H1 (cell line): ENCODE measurements around the gene ANAPC2. TPM values are rescaled to one million over a fixed set of nuclear protein-coding genes. Genes with fewer than 3 reads are reported as not detected.

Experiments used
- BRCA1 ChIP-seq: IDR thresholded peaks from 2 replicates; pipeline ENCODE4 v1.6.1; 2012; ENCODE audit warnings: low read depth, low read length, improper control_type of control experiment
- GABPA ChIP-seq: IDR thresholded peaks from 2 replicates; pipeline ENCODE4 v1.6.1; 2011; ENCODE audit warnings: mild to moderate bottlenecking, low read length, moderate library complexity, borderline replicate concordance; ENCODE audit not compliant: insufficient read depth
- SAP30 ChIP-seq: fragments of 300-600 bp; sonication (generic); IDR thresholded peaks from 2 replicates; pipeline ENCODE4 v1.7.1; 2012; ENCODE audit warnings: low read length, moderate library complexity, mild to moderate bottlenecking, inconsistent platforms; ENCODE audit not compliant: insufficient read depth, insufficient replicate concordance
- SIRT6 ChIP-seq: IDR thresholded peaks from one replicate; pipeline ENCODE4 v1.7.1; 2012; ENCODE audit warnings: low read length, inconsistent platforms
- SRF ChIP-seq: IDR thresholded peaks from 2 replicates; pipeline ENCODE4 v1.6.1; 2011; ENCODE audit warnings: mild to moderate bottlenecking, low read depth, low read length, moderate library complexity
- SUZ12 ChIP-seq: fragments of 200-600 bp; sonication (generic); IDR thresholded peaks from 2 replicates; pipeline ENCODE4 v1.6.1; 2012; ENCODE audit warnings: mild to moderate bottlenecking, inconsistent platforms, low read length, moderate library complexity, mixed read lengths
- TAF7 ChIP-seq: optimal IDR thresholded peaks from 2 replicates; pipeline ENCODE3; 2011; ENCODE audit warnings: low read depth, mild to moderate bottlenecking, inconsistent platforms, low read length, moderate library complexity, borderline replicate concordance
- polyA plus RNA-seq, 7 experiments: library from polyadenylated mRNA; depleted of rRNA in 3 of 7; stranded (reverse) in 5 of 7; unstranded in 2 of 7; fragments of >200 nt in 5 of 7; fragments of 200-250 nt in 2 of 7; gene quantifications; 1 replicate in 5 of 7; 2 replicates in 1 of 7; 4 replicates in 1 of 7; pipeline versions ENCODE4 v1.2.1 to v1.2.3, GENCODE V29; 2011 to 2013; ENCODE audit warnings: missing spikeins in 2 of 7, mixed read lengths in 2 of 7
- total RNA-seq: library from RNA; stranded (reverse); fragmentation: NEBNext Ultra II Directional; extraction: Animal tissue kit (Norgen Biotek cat#: 25700); gene quantifications from 2 replicates; pipeline ENCODE4 v1.2.1, GENCODE V29; 2021

ANAPC2 gene
- total and polyA plus RNA-seq, 2 of the 8 experiments (the other 6 are each of a cell fraction or from before 2014, with no cell fraction given), result 30.2 to 37.7 TPM

- TF ChIP-seq SAP30 (no peak), GABPA (no peak), TAF7 (no peak), BRCA1 (no peak), SUZ12 (no peak), SIRT6 (no peak), SRF (no peak)
These were observed 44.1 kb upstream of the ANAPC2 start (continued) for GRCh38 chr9:137232510-137232909.
